Right lobe of liver (tissue), 4 donors: ENCODE measurements around the gene PDCD10.

ENCODE experiments used
- POLR2A ChIP-seq: fragments of 450-650 bp; IDR thresholded peaks from one replicate; pipeline ENCODE4 v1.6.1; 2017; ENCODE audit warnings: antibody characterized with exemption, mild to moderate bottlenecking
- TF ChIP-seq, protein P1 (sequence below), 4 donors: fragments of 200-600 bp in 3 of 4; fragments of 450-650 bp in 1 of 4; IDR thresholded peaks; one replicate each; pipeline versions ENCODE4 v1.5.1 to v1.8.0; 2016 to 2022; ENCODE audit warnings: antibody characterized with exemption in 4 of 4, mild to moderate bottlenecking in 2 of 4
- donor health status: DM: no; HTN: no; CAD: no.
- donor health status: DM: no; HTN: no; CAD: no.
- donor health status: DM: no; HTN: yes; CAD: no.

DNA sequence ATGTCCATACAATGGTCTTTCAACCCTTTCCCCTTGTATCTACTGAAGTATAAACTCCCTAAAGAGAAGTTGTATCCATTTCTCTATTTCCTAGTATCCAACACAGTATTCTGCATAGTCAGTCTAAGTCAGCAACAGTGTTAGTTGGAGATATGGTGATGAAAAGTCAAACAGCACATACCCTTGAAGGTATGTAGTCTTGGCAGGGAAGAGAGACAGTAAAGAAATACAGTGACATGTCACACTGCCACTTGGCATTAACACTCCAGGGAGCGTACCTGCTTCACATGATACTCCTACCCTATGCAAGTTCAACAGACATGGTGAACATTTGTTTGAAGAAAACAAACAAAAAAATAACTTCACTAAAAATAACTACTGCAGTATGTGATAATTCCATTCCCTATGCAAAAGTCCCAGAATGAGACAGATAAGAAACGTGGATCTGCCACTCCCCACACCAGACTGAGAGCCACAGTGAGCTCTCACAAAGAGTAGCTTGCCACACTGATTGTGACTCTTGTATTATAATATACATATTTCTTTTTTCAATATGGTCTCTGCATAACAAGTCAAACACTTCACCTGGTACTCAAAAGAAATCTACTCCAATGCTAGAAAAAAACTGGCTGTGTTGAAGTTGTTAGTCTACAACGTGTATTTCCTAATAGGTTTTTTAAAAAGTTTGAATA lies 5.9 kb downstream of the PDCD10 start:
- TF ChIP-seq, protein P1, sequence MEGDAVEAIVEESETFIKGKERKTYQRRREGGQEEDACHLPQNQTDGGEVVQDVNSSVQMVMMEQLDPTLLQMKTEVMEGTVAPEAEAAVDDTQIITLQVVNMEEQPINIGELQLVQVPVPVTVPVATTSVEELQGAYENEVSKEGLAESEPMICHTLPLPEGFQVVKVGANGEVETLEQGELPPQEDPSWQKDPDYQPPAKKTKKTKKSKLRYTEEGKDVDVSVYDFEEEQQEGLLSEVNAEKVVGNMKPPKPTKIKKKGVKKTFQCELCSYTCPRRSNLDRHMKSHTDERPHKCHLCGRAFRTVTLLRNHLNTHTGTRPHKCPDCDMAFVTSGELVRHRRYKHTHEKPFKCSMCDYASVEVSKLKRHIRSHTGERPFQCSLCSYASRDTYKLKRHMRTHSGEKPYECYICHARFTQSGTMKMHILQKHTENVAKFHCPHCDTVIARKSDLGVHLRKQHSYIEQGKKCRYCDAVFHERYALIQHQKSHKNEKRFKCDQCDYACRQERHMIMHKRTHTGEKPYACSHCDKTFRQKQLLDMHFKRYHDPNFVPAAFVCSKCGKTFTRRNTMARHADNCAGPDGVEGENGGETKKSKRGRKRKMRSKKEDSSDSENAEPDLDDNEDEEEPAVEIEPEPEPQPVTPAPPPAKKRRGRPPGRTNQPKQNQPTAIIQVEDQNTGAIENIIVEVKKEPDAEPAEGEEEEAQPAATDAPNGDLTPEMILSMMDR (IDR thresholded peaks at IDR 0.05) = no peak
- no peak for TF ChIP-seq POLR2A
